C4-2B (cell line): ENCODE measurements around the gene MCFD2.

Experiments used
- H3K27ac ChIP-seq: fragments of 450-650 bp; 2 replicates; pipeline ENCODE4 v1.5.1; 2017
- ZFX ChIP-seq: fragments of 450-650 bp; IDR thresholded peaks from 2 replicates; pipeline ENCODE4 v1.6.1; 2017
- TF ChIP-seq, protein P1 (sequence below): fragments of 450-650 bp; conservative IDR thresholded peaks from 2 replicates; pipeline ENCODE4 v1.5.1; 2017; ENCODE audit warnings: mild to moderate bottlenecking

MCFD2 gene

DNA sequence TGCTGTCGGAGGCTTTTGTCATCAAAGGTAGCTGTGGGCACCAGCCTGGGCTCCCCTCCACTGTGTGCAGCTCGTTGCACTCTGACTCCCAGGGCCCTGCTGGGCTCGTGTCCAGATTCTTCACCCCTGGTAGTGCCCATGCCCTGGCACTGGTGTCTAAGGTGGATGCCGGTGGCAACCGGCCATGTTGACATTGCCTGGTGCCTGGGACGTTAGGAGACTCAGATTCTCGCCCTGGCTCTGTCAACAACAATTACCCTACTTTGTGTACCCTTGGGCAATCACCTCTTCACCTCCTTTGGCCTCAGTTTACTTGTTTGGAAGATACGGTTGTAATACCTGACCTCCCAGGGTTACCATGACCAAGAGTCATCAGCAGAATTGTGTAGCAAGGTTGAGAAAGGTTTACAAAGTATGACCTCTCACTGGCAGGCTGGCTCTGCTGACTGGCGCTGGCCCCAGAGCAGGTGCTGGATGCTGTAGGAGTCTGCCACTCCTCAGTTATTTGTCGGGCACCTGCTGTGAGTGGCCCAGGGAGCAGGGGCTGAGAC lies 41.5 kb upstream of the MCFD2 start:
- no peak overlapping the region for H3K27ac ChIP-seq
- TF ChIP-seq, protein P1, sequence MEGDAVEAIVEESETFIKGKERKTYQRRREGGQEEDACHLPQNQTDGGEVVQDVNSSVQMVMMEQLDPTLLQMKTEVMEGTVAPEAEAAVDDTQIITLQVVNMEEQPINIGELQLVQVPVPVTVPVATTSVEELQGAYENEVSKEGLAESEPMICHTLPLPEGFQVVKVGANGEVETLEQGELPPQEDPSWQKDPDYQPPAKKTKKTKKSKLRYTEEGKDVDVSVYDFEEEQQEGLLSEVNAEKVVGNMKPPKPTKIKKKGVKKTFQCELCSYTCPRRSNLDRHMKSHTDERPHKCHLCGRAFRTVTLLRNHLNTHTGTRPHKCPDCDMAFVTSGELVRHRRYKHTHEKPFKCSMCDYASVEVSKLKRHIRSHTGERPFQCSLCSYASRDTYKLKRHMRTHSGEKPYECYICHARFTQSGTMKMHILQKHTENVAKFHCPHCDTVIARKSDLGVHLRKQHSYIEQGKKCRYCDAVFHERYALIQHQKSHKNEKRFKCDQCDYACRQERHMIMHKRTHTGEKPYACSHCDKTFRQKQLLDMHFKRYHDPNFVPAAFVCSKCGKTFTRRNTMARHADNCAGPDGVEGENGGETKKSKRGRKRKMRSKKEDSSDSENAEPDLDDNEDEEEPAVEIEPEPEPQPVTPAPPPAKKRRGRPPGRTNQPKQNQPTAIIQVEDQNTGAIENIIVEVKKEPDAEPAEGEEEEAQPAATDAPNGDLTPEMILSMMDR: no peak
- no peak for TF ChIP-seq ZFX

DNA sequence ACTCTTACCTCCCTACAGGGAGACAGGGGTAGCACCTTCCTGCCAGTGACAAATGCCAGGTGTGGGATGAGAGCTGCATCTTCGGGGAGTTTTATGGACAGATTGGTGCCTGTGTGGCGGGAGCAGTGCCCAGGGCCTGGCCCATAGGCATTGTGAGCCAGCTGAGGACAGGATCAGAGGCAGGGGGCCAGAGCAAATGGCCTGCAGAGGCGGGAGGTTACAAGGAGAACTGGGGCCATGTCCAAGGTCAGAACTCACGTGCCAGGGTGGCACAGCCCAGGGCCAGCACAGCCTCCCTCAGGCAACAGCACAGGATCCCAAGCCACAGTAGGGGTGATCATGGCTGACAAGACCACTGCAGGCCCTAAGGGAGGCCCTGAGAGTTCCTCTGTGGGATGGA lies 40.2 kb upstream of the MCFD2 start:
- peak overlapping the region; percentile 49 for H3K27ac ChIP-seq
- TF ChIP-seq ZFX: no peak
- TF ChIP-seq, protein P1: no peak

DNA sequence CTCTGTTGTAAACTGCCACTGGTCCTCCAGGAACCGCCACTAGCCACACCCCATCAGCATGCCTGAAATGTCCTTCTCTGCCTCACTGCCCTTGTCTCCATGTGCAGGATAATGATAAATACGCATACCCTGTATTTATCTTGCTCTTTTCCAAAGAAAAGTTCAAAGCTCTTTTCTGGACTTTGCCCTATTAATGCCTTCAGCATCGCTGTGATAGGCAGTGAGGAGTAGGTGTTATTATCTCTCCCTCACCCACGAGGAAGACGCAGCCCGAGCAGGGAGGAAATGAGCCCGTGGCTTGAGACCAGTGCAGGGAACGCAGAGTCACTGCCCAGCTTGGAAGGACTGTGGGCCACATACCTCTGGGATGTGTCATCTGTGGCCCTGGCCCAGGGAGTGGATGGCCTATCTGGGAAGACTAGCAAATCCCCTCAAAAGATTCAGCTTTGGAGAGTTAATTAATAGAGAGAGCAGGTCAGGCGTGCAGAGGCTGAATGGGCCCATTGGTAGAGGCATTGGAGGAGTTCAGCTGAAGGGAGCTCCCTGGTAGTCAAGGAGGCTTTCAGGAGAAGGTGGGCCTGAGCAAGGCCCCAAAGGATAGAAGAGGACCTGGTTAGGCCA lies 39.5 kb upstream of the MCFD2 start:
- TF ChIP-seq ZFX: no peak
- TF ChIP-seq, protein P1: no peak

DNA sequence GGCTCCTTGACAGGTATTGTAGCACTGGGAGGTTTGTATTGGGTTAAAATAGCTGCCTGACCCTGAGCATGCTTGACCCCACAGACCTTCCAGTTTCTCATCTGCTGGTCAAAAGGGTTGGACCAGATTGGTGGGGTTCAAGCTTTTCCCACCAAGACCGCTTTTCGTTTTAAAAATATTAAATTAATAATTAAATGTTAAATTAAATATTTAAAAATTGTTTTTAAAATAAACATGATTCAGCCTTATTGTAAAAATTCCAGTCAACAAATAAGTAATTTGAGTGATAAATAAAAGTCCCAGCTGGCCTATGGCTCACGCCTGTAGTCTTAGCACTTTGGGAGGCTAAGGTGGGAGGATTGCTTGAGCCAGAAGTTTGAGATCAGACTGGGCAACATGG lies 36.6 kb upstream of the MCFD2 start:
- no peak overlapping the region for H3K27ac ChIP-seq
- TF ChIP-seq ZFX: no peak
- TF ChIP-seq, protein P1: no peak

More for the DNA sequence above, 39.5 kb upstream of the MCFD2 start:
- H3K27ac ChIP-seq: peak overlapping the region; percentile 49

DNA sequence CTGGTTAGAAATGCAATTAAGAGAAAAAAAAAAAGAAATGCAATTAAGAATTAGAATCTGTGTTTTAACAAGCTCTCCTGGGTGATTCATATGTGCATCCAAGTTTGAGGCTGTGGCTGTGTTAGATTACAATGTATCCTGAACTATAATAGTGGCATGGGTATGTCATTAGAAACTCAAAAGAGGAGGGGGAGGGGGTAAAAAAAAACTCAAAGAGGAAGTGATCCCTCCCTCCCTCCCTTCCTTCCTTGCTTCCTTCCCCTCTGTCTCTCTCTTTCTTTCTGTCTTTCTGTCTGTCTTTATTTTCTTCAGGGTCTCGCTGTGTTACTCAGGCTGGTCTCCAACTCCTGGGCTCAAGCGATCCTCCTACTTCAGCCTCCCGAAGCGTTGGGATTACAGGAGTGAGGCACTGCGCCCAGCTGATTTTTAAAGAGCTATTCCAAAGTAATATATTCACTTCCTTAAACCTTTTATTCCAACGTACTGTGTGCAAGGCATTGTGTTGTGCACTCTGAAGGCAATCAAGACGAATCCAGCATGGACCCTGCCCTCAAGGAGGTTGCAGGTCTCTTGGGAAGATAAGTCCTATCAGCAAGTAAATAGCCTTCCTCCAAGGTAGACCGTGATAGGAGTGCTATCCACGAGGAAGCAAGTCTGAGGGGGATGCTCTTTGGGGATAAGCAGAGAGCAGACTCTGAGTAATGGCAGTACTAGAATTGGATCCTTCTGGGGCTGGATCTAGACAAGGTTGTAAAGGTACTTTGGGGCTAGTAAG lies 35.9 kb upstream of the MCFD2 start:
- H3K27ac ChIP-seq: no peak overlapping the region
- no peak for TF ChIP-seq ZFX
- TF ChIP-seq, protein P1: no peak

DNA sequence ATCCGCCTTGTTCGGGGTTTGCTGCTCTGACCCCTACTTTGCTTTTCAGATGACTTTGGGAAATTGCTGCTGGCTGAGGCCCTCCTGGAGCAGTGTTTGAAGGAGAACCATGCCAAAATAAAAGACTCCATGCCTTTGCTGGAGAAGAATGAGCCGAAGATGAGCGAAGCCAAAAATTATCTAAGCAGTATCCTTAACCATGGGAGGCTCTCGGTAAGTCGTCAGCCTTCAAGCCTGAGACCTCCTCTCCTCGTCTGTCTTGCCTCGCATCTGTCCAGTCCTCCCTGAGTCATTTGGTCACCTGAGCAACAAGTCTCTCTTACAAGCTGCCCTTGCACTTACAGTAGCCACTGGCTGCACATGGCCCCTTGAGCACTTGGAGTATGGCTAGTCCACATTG lies 34.7 kb upstream of the MCFD2 start:
- H3K27ac ChIP-seq: no peak overlapping the region
- TF ChIP-seq, protein P1: no peak
- TF ChIP-seq ZFX: no peak

DNA sequence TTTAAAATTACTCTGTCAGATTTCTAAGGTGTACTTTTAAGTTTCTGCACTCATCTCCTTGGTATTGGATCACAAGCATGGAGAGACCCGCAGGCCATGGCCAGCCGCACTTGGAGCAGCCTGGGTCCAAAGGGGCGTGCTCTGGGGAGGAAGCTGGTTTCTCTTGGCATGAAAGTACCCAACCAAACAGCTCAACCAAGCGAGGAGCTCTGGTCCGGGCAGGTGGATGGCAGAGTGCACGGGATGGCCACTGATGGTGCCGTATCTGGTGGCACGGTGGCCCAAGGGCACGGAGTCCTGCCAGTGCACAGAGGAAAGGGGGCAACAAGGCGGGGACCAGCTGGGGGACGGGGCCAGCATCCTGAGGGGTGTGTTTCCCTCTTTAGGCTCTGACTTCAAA lies 32.2 kb upstream of the MCFD2 start:
- TF ChIP-seq, protein P1: no peak
- TF ChIP-seq ZFX: no peak
- H3K27ac ChIP-seq: no peak overlapping the region
